Ramos (cell line): ENCODE results near the gene TMEM126A.
"Not testable (repeated sequence)": the region's sequence is repeated elsewhere in the genome, so short reads cannot be mapped to it uniquely, and the experiment has no call there.

Experiments used
- in situ Hi-C: fragments of 300-500 bp; cut with MboI; formaldehyde crosslinking; loops from one replicate; pipeline ENCODE4 v1.14.3; 2022; ENCODE audit warnings: low sequenced_read_pairs; ENCODE audit not compliant: unreplicated experiment

TMEM126A gene

GRCh38 chr11:85647604-85648299 is at the start of gene TMEM126A:
TMEM126A (plus strand) TSS chr11:85647967; CDS start chr11:85650256, 2,289 bp downstream.
- in situ Hi-C loops = no loop called here

- in situ Hi-C loops = loop anchor here (25.0 kb wide), 1 partner anchor 1037 kb away; no protein-coding TSS in a partner anchor
Observed at GRCh38 chr11:85599083-85599482, 48.7 kb upstream of the TMEM126A start.

- in situ Hi-C loops = no loop called here
Observed at GRCh38 chr11:85602526-85603213, 45.1 kb upstream of the TMEM126A start.

GRCh38 chr11:85603220-85603619 is 44.5 kb upstream of the TMEM126A start:
- in situ Hi-C loops = no loop called here

GRCh38 chr11:85606237-85606636 is 41.5 kb upstream of the TMEM126A start:
- in situ Hi-C loops = not testable (repeated sequence)

GRCh38 chr11:85608621-85609020 is 39.1 kb upstream of the TMEM126A start:
- in situ Hi-C loops = not testable (repeated sequence)

GRCh38 chr11:85609286-85609685 is 38.5 kb upstream of the TMEM126A start:
- in situ Hi-C loops = not testable (repeated sequence)

GRCh38 chr11:85611643-85612042 is 36.1 kb upstream of the TMEM126A start:
- in situ Hi-C loops = not testable (repeated sequence)

- in situ Hi-C loops = no loop called here
Observed at GRCh38 chr11:85619499-85619898, 28.3 kb upstream of the TMEM126A start.

GRCh38 chr11:85620256-85620655 is 27.5 kb upstream of the TMEM126A start:
- in situ Hi-C loops = no loop called here

- in situ Hi-C loops = no loop called here
Observed at GRCh38 chr11:85626496-85626895, 21.3 kb upstream of the TMEM126A start.

GRCh38 chr11:85627332-85627997 is 20.3 kb upstream of the TMEM126A start, which contains the start of gene DLG2:
DLG2 (minus strand) TSS chr11:85627344.
- in situ Hi-C loops = no loop called here

GRCh38 chr11:85627998-85628770 is 19.6 kb upstream of the TMEM126A start, which contains the start of gene TMEM126B:
TMEM126B (plus strand) TSS chr11:85628593; CDS start chr11:85628608, 15 bp downstream.
- in situ Hi-C loops = no loop called here

- in situ Hi-C loops = no loop called here
Observed at GRCh38 chr11:85628771-85629341, 18.9 kb upstream of the TMEM126A start.

GRCh38 chr11:85634747-85635146 is 13.0 kb upstream of the TMEM126A start:
- in situ Hi-C loops = no loop called here

- in situ Hi-C loops = no loop called here
Observed at GRCh38 chr11:85643191-85643614, 4.6 kb upstream of the TMEM126A start.

GRCh38 chr11:85647078-85647477 is 689 bp upstream of the TMEM126A start:
- in situ Hi-C loops = no loop called here

GRCh38 chr11:85651118-85651517 is 3.4 kb downstream of the TMEM126A start:
- in situ Hi-C loops = no loop called here

- in situ Hi-C loops = no loop called here
Observed at GRCh38 chr11:85652786-85653447, 5.2 kb downstream of the TMEM126A start.
